Caco-2 (cell line): Measurements from ENCODE around the gene CADPS2. TPM values are rescaled to one million over a fixed set of nuclear protein-coding genes. Genes with fewer than 3 reads are reported as not detected.

ENCODE experiments used
- BruUV-seq: library from RNA; stranded (reverse); fragments of 400-500 nt; replicated peaks from 2 replicates; lab custom pipeline; 2021; lab: Mats Ljungman, UMichigan
- CTCF ChIA-PET: fragments of 300-600 bp; sonication (Branson Sonifier 250); formaldehyde crosslinking; loops from one replicate; lab custom pipeline; 2022; ENCODE audit warnings: antibody characterized with exemption; lab: Charles Lee
- POLR2A ChIA-PET: fragments of 300-600 bp; sonication (Branson Sonifier 250); formaldehyde crosslinking; loops from one replicate; lab custom pipeline; 2022; ENCODE audit warnings: antibody characterized with exemption; lab: Charles Lee
- DNase-seq, 2 experiments: peaks; one replicate each; pipeline versions ENCODE4 v3.0.0 to v3.0.0-alpha.2; 2020 to 2022
- H3K27me3 ChIP-seq: replicated peaks from 2 replicates; pipeline ENCODE4 v1.6.0; 2011; ENCODE audit warnings: low read length; ENCODE audit not compliant: control insufficient read depth, insufficient read depth
- H3K36me3 ChIP-seq: 2 replicates; pipeline ENCODE4 v1.5.1; 2011; ENCODE audit warnings: low read length; ENCODE audit not compliant: control insufficient read depth, insufficient read depth
- H3K4me1 ChIP-seq: fragments of 250-450 bp; sonication (Bioruptor Pico); 2 replicates; pipeline ENCODE4 v1.5.1; 2020; ENCODE audit warnings: mild to moderate bottlenecking
- H3K4me3 ChIP-seq: 2 replicates; pipeline ENCODE4 v1.5.1; 2011; ENCODE audit warnings: low read depth, mild to moderate bottlenecking, control low read depth, low read length
- H3K9me3 ChIP-seq: fragments of 250-450 bp; sonication (Bioruptor Pico); 2 replicates; pipeline ENCODE4 v1.5.1; 2020; ENCODE audit warnings: mild to moderate bottlenecking, moderate library complexity
- H3K27ac Mint-ChIP-seq: one replicate; pipeline ENCODE4 v1.8.0; 2022; ENCODE audit warnings: mixed read lengths; ENCODE audit not compliant: unreplicated experiment
- H3K27me3 Mint-ChIP-seq: one replicate; pipeline ENCODE4 v1.8.0; 2022; ENCODE audit warnings: mixed read lengths; ENCODE audit not compliant: insufficient read depth, unreplicated experiment
- H3K36me3 Mint-ChIP-seq: one replicate; pipeline ENCODE4 v1.8.0; 2022; ENCODE audit warnings: mild to moderate bottlenecking, mixed read lengths; ENCODE audit not compliant: insufficient read depth, unreplicated experiment
- H3K4me1 Mint-ChIP-seq: one replicate; pipeline ENCODE4 v1.8.0; 2022; ENCODE audit warnings: low read depth, mixed read lengths; ENCODE audit not compliant: unreplicated experiment
- H3K4me3 Mint-ChIP-seq: one replicate; pipeline ENCODE4 v1.8.0; 2022; ENCODE audit warnings: mild to moderate bottlenecking, moderate library complexity, mixed read lengths; ENCODE audit not compliant: unreplicated experiment
- H3K9me3 Mint-ChIP-seq: one replicate; pipeline ENCODE4 v1.8.0; 2022; ENCODE audit warnings: mixed read lengths; ENCODE audit not compliant: unreplicated experiment
- CTCF ChIP-seq, 2 experiments: fragments of 200-600 bp in 1 of 2; IDR thresholded peaks; 1 replicate in 1 of 2; 2 replicates in 1 of 2; pipeline versions ENCODE4 v1.5.1 to v1.8.0; 2011 to 2022; ENCODE audit warnings: antibody characterized with exemption in 1 of 2, control low read depth in 1 of 2, inconsistent platforms in 1 of 2, low read depth in 1 of 2, low read length in 1 of 2, mild to moderate bottlenecking in 1 of 2, moderate library complexity in 1 of 2; ENCODE audit not compliant: insufficient read depth in 1 of 2, severe bottlenecking in 1 of 2, unreplicated experiment in 1 of 2
- intact Hi-C: fragments of 100-400 bp; cut with micrococcal nuclease; formaldehyde crosslinking; loops from one replicate; pipeline ENCODE4 v1.10.0; 2022; ENCODE audit not compliant: unreplicated experiment
- total RNA-seq: library from RNA; stranded (reverse); gene quantifications from 2 replicates; pipeline ENCODE4 v1.2.3, GENCODE V29; 2022

CADPS2 gene
- total RNA-seq, 1 experiment from 2014 or later = 2.7 TPM

- DNase-seq = no peak
- H3K4me3 Mint-ChIP-seq = peak overlapping the region; percentile 14
- no peak overlapping the region for H3K4me3 ChIP-seq
- H3K27me3 Mint-ChIP-seq = peaks cover 36% of the 10 kb centered on the region
- BruUV-seq = no TSS peak
- H3K27ac Mint-ChIP-seq = no peak overlapping the region
- CTCF ChIA-PET = no interaction called here
- peaks cover 4% of the 10 kb centered on the region; the same call in 1 of the 2 replicates for H3K27me3 ChIP-seq
- intact Hi-C loops = no loop called here
- no peaks in the 10 kb centered on the region for H3K9me3 ChIP-seq
- H3K36me3 ChIP-seq = no peaks in the 10 kb centered on the region
- POLR2A ChIA-PET = no interaction called here
- H3K9me3 Mint-ChIP-seq = no peaks in the 10 kb centered on the region
- H3K36me3 Mint-ChIP-seq = no peaks in the 10 kb centered on the region
- TF ChIP-seq CTCF (IDR thresholded peaks at IDR 0.05; ENCODE audit: insufficient read depth in 1 of 2, low read depth in 1 of 2, low read length in 1 of 2, severe bottlenecking in 1 of 2, unreplicated experiment in 1 of 2) = no peak
- H3K4me1 ChIP-seq = 0 out of 2 replicates have a peak, but pooled peaks cover 6% of the 10 kb centered on the region
- H3K4me1 Mint-ChIP-seq = no peaks in the 10 kb centered on the region
These were observed 583.3 kb downstream of the CADPS2 start for GRCh38 chr7:122302761-122303530.

GRCh38 chr7:122301858-122302760 lies 584.2 kb downstream of the CADPS2 start:
- POLR2A ChIA-PET = no interaction called here
- intact Hi-C loops = no loop called here
- TF ChIP-seq CTCF (IDR thresholded peaks at IDR 0.05; ENCODE audit: insufficient read depth in 1 of 2, low read depth in 1 of 2, low read length in 1 of 2, severe bottlenecking in 1 of 2, unreplicated experiment in 1 of 2) = no peak
- no peaks in the 10 kb centered on the region for H3K4me1 Mint-ChIP-seq
- Histone ChIP-seq H3K36me3 (no peaks in the 10 kb centered on the region), H3K27me3 (peaks cover 4% of the 10 kb centered on the region; the same call in 1 of the 2 replicates), H3K4me1 (0 out of 2 replicates have a peak, but pooled peaks cover 6% of the 10 kb centered on the region), H3K9me3 (no peaks in the 10 kb centered on the region), H3K4me3 (no peak overlapping the region)
- H3K9me3 Mint-ChIP-seq = no peaks in the 10 kb centered on the region
- peak overlapping the region; percentile 14 for H3K4me3 Mint-ChIP-seq
- BruUV-seq = no TSS peak
- no peak overlapping the region for H3K27ac Mint-ChIP-seq
- H3K36me3 Mint-ChIP-seq = no peaks in the 10 kb centered on the region
- CTCF ChIA-PET = no interaction called here
- DNase-seq = no peak
- peaks cover 32% of the 10 kb centered on the region for H3K27me3 Mint-ChIP-seq
